Fibroblast of mammary gland (primary cell): ENCODE results near the gene CSRP1.
A peak's percentile ranks its signal among the peaks of the same experiment; 100 is the strongest.

ENCODE experiments used
- DNase-seq: peaks from one replicate; pipeline ENCODE4 v3.0.0-alpha.2; 2010; ENCODE audit warnings: low read depth
- H3K4me3 ChIP-seq: 2 replicates; pipeline ENCODE4 v1.5.1; 2011; ENCODE audit warnings: low read depth, mild to moderate bottlenecking, low read length, moderate library complexity; ENCODE audit not compliant: control insufficient read depth
- CTCF ChIP-seq: conservative IDR thresholded peaks from 2 replicates; pipeline ENCODE4 v1.5.1; 2011; ENCODE audit warnings: low read depth, low read length, inconsistent platforms; ENCODE audit not compliant: control insufficient read depth, insufficient read depth

The CSRP1 gene

DNA sequence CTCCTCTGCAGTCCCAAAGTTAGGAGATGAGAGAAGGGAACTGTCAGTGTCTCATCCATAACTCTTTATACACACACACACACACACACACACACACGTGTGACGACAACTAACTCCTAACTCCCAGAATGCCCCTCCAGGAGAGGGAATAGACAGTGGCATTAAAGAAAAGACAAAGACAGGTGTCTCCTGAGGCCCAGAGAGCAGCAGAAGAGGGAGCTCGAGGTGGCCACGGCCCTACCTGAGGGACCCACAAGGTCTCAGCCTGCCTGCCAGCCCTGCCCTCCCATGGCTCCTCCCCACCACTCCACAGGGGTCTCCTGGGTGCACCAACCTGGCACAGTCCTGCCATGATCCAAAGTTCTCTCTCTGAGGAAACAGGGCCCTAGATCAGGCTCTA is 36.3 kb downstream of the CSRP1 start:
- DNase-seq, result no peak
- TF ChIP-seq CTCF, result no peak
- H3K4me3 ChIP-seq, result no peak overlapping the region

DNA sequence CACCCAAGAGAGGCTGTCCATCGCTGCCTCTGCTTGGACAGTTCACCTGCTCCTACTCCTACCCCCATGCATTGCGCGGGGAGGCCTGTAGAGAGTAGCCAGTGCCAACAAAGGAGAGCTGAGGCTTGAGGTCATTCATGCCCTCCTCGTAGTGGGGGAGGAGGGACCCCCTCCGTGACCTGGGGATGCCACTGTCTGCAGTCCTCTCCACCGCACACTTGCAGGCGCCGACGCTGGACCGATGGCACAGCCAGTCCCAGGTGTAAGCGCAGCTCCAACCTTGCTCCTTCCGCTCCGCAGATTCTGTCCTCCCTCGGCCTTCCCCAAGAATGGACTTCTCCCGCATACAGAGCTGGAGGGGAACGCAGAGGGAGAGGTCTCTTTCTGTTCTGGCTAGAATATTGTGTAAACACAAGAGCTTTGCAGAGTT is 37.3 kb downstream of the CSRP1 start:
- no peak for DNase-seq
- TF ChIP-seq CTCF, result no peak
- peak overlapping the region; percentile 96 for H3K4me3 ChIP-seq

DNA sequence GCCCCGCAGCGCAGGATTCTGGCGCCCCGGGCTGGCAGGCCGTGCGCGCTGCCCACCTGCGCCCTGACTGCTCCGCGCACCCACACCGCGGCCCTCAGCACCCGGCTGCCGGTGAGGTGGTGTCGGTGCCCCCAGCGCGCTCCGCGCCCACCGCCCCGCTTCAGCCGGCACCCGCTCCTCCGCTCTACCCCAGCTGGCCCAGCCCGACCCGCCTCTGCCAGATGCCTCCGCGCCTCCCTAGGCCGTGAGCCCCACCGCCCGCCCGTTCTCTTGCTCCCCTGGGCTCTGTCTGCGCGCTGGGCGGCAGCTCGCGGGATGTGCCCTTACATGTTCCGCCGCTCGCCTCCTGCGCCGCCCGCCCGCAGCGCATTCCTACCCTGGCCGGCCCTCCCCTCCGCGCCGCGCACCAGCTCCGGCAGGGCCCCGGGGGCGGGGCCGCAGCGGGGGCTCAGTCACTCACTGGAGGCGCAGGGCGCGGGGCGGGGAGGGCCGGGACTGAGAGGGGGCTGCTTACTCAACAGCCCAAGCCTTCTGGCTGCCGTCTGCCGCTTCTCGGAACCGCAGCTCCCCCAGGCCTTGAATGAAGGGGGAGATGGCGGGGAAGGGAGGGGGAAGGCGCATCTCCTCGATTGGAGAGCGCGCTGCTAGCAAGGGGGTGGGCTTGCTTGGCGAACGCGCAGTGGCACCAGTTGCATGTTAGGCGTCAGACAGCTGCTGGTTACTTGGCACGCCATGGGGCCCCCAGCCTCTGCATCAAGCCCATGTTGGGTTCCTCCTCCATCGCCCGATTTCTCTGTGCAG is 37.9 kb downstream of the CSRP1 start, which contains the start of gene PHLDA3:
Gene PHLDA3 (minus strand): TSS at position 345 of the 801 bp plus-strand sequence. CDS start 402 bp downstream, outside the sequence.
- no peak for TF ChIP-seq CTCF
- H3K4me3 ChIP-seq, result peak within 1 kb of the TSS; percentile 96
- peak; percentile 84 for DNase-seq

DNA sequence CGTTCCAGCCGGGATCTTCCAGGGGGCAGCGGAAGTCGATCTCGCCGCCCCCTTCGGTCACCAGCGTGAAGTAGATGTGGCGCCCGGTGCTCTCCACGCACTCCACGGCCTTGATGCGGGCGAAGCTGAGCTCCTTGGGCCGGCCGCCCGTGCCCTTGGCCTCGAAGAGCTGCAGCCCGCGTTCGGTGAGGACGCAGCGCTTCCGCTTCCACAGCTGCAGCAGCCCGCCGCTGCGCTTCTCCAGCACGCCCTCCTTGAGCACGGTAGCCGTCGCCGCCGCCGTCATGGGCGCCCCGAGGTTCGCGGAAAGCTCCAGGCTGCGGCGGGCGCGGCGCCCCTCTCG is 38.5 kb downstream of the CSRP1 start:
- H3K4me3 ChIP-seq, result peak overlapping the region; percentile 96
- no peak for DNase-seq
- TF ChIP-seq CTCF, result no peak

GRCh38 chr1:201466492-201466891 is 40.4 kb downstream of the CSRP1 start:
- peak overlapping the region; percentile 96 for H3K4me3 ChIP-seq
- DNase-seq, result peak; percentile 81
- TF ChIP-seq CTCF, result no peak

DNA sequence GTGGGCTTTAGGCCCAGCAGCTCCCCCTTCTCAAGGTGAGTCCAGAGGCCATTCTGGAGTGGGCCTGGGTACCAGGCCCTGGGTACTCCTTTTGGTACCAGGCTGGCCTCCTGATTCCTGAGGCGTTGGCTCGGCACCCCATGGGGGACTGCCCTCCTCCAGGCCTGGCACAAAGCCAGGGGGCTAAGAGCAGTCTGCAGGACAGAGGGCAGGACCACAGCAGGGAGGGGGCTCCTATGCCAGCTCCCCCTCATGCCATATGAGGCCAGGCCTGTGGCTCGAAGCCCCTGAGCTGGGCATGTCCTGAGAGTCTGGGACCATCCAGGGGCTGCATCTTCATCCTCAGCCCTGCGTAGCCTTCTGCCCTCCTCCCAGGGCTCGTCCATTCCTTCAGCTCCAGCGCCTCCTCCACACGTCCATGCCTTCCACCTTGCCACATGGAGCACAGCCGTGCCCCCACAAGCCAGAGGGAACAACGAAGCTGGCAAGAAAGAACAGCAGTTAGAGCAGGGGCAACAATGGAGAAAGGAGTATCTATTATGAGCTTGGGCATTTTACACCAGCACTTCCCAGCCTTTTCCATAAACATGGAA is 41.1 kb downstream of the CSRP1 start:
- H3K4me3 ChIP-seq, result peak overlapping the region; percentile 96

More for the DNA sequence above, 41.1 kb downstream of the CSRP1 start:
- TF ChIP-seq CTCF, result no peak
- DNase-seq, result no peak
